Measurements from ENCODE around the gene HOXB3. TPM values are rescaled to one million over a fixed set of nuclear protein-coding genes. Genes with fewer than 3 reads are reported as not detected.

The HOXB3 gene
- total and polyA plus RNA-seq, 2 donors (not counting 1 experiment from before 2014, with no cell fraction given) = 15.7 to 28.6 TPM

GRCh38 chr17:48499735-48500434, 90.2 kb downstream of the HOXB3 start:
- no peaks in the 10 kb centered on the region for H3K79me2 ChIP-seq (ENCODE audit: control insufficient read depth, insufficient read depth, low read length)
- no peak overlapping the region for H3K4me2 ChIP-seq (ENCODE audit: extremely low read depth, insufficient read depth, low read length)
- H3K27me3 ChIP-seq (ENCODE audit: control insufficient read depth, insufficient read depth, low read length) = no peaks in the 10 kb centered on the region
- no peak overlapping the region for H3K4me3 ChIP-seq (replicated peaks in 1 of 4; ENCODE audit: control extremely low read depth in 1 of 4, insufficient read depth in 1 of 4, low read depth in 3 of 4, low read length in 4 of 4)
- H4K20me1 ChIP-seq (ENCODE audit: control insufficient read depth, extremely low read depth, insufficient read depth, low read length) = no peaks in the 10 kb centered on the region
- H3K36me3 ChIP-seq (ENCODE audit: control insufficient read depth, insufficient read depth, low read length) = no peaks in the 10 kb centered on the region
- peaks cover 5% of the 10 kb centered on the region for H3K4me1 ChIP-seq (ENCODE audit: control insufficient read depth, extremely low read depth, insufficient read depth, low read length)
- H3K9me3 ChIP-seq (ENCODE audit: control insufficient read depth, insufficient read depth, low read depth, low read length) = no peaks in the 10 kb centered on the region
- H3K27ac ChIP-seq (ENCODE audit: insufficient read depth, low read length) = no peak overlapping the region
- no peak overlapping the region for H2AFZ ChIP-seq (ENCODE audit: low read length)
- DNase-seq (ENCODE audit: low read depth in 2 of 2) = no peak
- TF ChIP-seq CTCF (conservative IDR thresholded peaks at IDR 0.05 in 1 of 2, IDR thresholded peaks at IDR 0.05 in 1 of 2; ENCODE audit: low read depth in 1 of 2, low read length in 2 of 2) (no peak), EZH2 (IDR thresholded peaks at IDR 0.05; ENCODE audit: low read length, missing control alignments) (no peak)
- no peak overlapping the region for H3K9ac ChIP-seq (ENCODE audit: insufficient read depth, low read length)

DNA sequence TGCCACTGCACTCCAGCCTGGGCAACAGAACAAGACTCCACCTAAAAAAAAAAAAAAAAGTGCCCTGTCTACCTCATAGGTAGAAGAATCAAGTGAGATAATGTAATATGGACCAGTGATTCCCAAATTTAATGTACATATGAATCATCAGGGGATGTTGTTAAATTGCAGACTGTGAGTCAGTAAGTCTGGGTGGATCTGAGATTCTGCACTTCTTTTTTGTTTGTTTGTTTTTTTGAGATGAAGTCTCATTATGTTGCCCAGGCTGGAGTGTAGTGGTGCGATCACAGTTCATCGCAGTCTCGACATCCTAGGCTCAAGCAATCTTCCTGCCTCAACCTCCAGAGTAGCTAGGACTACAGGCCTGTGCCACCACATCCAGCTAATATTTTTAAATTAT, 90.8 kb downstream of the HOXB3 start:
- H3K79me2 ChIP-seq (ENCODE audit: control insufficient read depth, insufficient read depth, low read length) = no peaks in the 10 kb centered on the region
- H3K9me3 ChIP-seq (ENCODE audit: control insufficient read depth, insufficient read depth, low read depth, low read length) = no peaks in the 10 kb centered on the region
- DNase-seq (ENCODE audit: low read depth in 2 of 2) = peak; percentile 49 to 51
- H3K9ac ChIP-seq (ENCODE audit: insufficient read depth, low read length) = no peak overlapping the region
- no peak overlapping the region for H3K27ac ChIP-seq (ENCODE audit: insufficient read depth, low read length)
- no peak overlapping the region for H2AFZ ChIP-seq (ENCODE audit: low read length)
- H3K4me1 ChIP-seq (ENCODE audit: control insufficient read depth, extremely low read depth, insufficient read depth, low read length) = peaks cover 6% of the 10 kb centered on the region
- no peak overlapping the region for H3K4me3 ChIP-seq (replicated peaks in 1 of 4; ENCODE audit: control extremely low read depth in 1 of 4, insufficient read depth in 1 of 4, low read depth in 3 of 4, low read length in 4 of 4)
- H3K27me3 ChIP-seq (ENCODE audit: control insufficient read depth, insufficient read depth, low read length) = no peaks in the 10 kb centered on the region
- no peaks in the 10 kb centered on the region for H4K20me1 ChIP-seq (ENCODE audit: control insufficient read depth, extremely low read depth, insufficient read depth, low read length)
- TF ChIP-seq CTCF (conservative IDR thresholded peaks at IDR 0.05 in 1 of 2, IDR thresholded peaks at IDR 0.05 in 1 of 2; ENCODE audit: low read depth in 1 of 2, low read length in 2 of 2) = no peak
- TF ChIP-seq EZH2 (IDR thresholded peaks at IDR 0.05; ENCODE audit: low read length, missing control alignments) = no peak
- H3K4me2 ChIP-seq (ENCODE audit: extremely low read depth, insufficient read depth, low read length) = no peak overlapping the region
- H3K36me3 ChIP-seq (ENCODE audit: control insufficient read depth, insufficient read depth, low read length) = no peaks in the 10 kb centered on the region

Other genes starting within 250 kb of the HOXB3 start
- not detected in 2 replicates for gene SKAP1, start 160.0 kb downstream of the HOXB3 start, total RNA-seq
- gene SKAP1, start 160.0 kb downstream of the HOXB3 start, polyA plus RNA-seq = not detected in 2 replicates
- not detected in 2 replicates for gene HOXB1, start 59.2 kb downstream of the HOXB3 start, total RNA-seq
- not detected in 2 replicates for gene HOXB1, start 59.2 kb downstream of the HOXB3 start, polyA plus RNA-seq
- 9.2 and 12.2 TPM in 2 replicates for gene HOXB2, start 45.1 kb downstream of the HOXB3 start, total RNA-seq
- gene HOXB2, start 45.1 kb downstream of the HOXB3 start, polyA plus RNA-seq = 12.3 and 15.9 TPM in 2 replicates
- gene HOXB4, start 11.9 kb downstream of the HOXB3 start, total RNA-seq = 6.2 and 8.9 TPM in 2 replicates
- gene HOXB4, start 11.9 kb downstream of the HOXB3 start, polyA plus RNA-seq = 3.4 and 3.8 TPM in 2 replicates
- 1.0 and 2.1 TPM in 2 replicates for gene HOXB5, start 3.5 kb upstream of the HOXB3 start, total RNA-seq
- 9.4 and 17.2 TPM in 2 replicates for gene HOXB5, start 3.5 kb upstream of the HOXB3 start, polyA plus RNA-seq
- gene HOXB6, start 14.7 kb upstream of the HOXB3 start, total RNA-seq = 10.5 and 16.2 TPM in 2 replicates
- 28.9 and 42.1 TPM in 2 replicates for gene HOXB6, start 14.7 kb upstream of the HOXB3 start, polyA plus RNA-seq
- gene HOXB7, start 20.8 kb upstream of the HOXB3 start, total RNA-seq = 6.4 and 7.4 TPM in 2 replicates
- 11.8 and 12.7 TPM in 2 replicates for gene HOXB7, start 20.8 kb upstream of the HOXB3 start, polyA plus RNA-seq
- gene HOXB8, start 25.1 kb upstream of the HOXB3 start, total RNA-seq = 0.33 and 0.51 TPM in 2 replicates
- gene HOXB8, start 25.1 kb upstream of the HOXB3 start, polyA plus RNA-seq = 1.4 and 2.0 TPM in 2 replicates
- gene HOXB9, start 36.1 kb upstream of the HOXB3 start, total RNA-seq = not detected in 2 replicates
- 0.06 TPM in 1 of 2 replicates, not detected in the other for gene HOXB9, start 36.1 kb upstream of the HOXB3 start, polyA plus RNA-seq
- gene PRAC1, start 132.3 kb upstream of the HOXB3 start, total RNA-seq = not detected in 2 replicates
- gene PRAC1, start 132.3 kb upstream of the HOXB3 start, polyA plus RNA-seq = not detected in 2 replicates
- not detected in 2 replicates for gene PRAC2, start 132.9 kb upstream of the HOXB3 start, total RNA-seq
- gene PRAC2, start 132.9 kb upstream of the HOXB3 start, polyA plus RNA-seq = not detected in 2 replicates
- gene HOXB13, start 138.5 kb upstream of the HOXB3 start, total RNA-seq = not detected in 2 replicates
- gene HOXB13, start 138.5 kb upstream of the HOXB3 start, polyA plus RNA-seq = not detected in 2 replicates
- gene TTLL6, start 227.0 kb upstream of the HOXB3 start, total RNA-seq = under 0.01 and 0.17 TPM in 2 replicates
- not detected in 2 replicates for gene TTLL6, start 227.0 kb upstream of the HOXB3 start, polyA plus RNA-seq
- gene CALCOCO2, start 240.8 kb upstream of the HOXB3 start, total RNA-seq = 50.1 and 65.1 TPM in 2 replicates
- 85.2 and 164 TPM in 2 replicates for gene CALCOCO2, start 240.8 kb upstream of the HOXB3 start, polyA plus RNA-seq

Measured in fibroblast of lung (primary cell).